Measurements from ENCODE around the gene SELENON.

DNA sequence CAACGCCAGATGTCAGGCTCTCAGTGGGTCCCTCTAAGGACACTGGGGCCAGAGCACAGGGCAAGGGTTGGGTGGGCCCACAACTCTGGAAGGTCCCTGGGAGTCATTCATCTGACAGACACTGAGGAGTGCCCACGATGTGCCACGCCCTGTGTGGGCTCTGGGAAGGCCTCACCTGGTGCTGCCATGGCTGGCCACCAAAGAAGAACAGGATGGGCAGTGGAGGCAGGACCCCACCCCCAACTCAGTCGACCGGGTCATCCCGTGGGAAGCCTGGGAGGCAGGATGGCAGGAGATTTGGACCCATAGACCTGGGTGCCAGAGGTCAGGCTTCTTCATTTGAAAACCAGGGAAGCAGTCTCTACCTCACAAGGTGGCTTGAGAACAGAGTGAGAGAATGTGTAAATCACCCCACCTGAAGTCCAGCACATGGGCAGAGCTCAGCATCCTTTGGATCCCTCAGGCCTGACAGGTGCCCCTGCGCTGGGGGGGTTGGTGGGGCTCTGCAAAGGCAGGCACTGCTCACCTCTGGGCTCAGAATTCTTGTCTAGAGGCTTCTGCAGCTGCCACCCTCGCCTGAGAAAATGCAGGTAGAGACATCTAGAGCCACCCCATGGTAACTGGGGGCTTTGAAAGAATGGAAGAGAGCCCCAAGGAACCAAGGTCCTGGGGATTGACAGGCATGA is 1.2 kb upstream of the SELENON start:
- TF ChIP-seq SIN3A (IDR thresholded peaks at IDR 0.05; ENCODE audit: borderline replicate concordance, low read depth, low read length) (no peak), EP300 (IDR thresholded peaks at IDR 0.05; ENCODE audit: low read depth in 2 of 2, low read length in 2 of 2) (no peak), EP300 (CRISPR knock-in tag; IDR thresholded peaks at IDR 0.05; ENCODE audit: borderline replicate concordance) (no peak), NPAS2 (CRISPR knock-in tag; IDR thresholded peaks at IDR 0.05; ENCODE audit: borderline replicate concordance) (no peak), ZFP41 (CRISPR knock-in tag; IDR thresholded peaks at IDR 0.05; ENCODE audit: borderline replicate concordance) (no peak), EZH2 (conservative IDR thresholded peaks at IDR 0.05; ENCODE audit: low read depth, low read length) (no peak), HDAC6 (IDR thresholded peaks at IDR 0.05; ENCODE audit: low read depth, low read length) (no peak), RFX5 (IDR thresholded peaks at IDR 0.05; ENCODE audit: low read depth, low read length) (no peak), KDM1A (CRISPR knock-in tag; IDR thresholded peaks at IDR 0.05) (no peak), FOSL1 (CRISPR knock-in tag; IDR thresholded peaks at IDR 0.05; ENCODE audit: borderline replicate concordance) (no peak)
